Right lobe of liver (tissue), 6 donors: Measurements from ENCODE around the gene ARHGAP42. TPM values are rescaled to one million over a fixed set of nuclear protein-coding genes. Genes with fewer than 3 reads are reported as not detected.

Source experiments
- ATAC-seq, 4 donors: fragments of 200-7000 bp; cut with Tn5 transposase; one replicate each; pipeline ENCODE4 v1.9.1; 2020; ENCODE audit warnings: mild to moderate bottlenecking in 4 of 4, moderate library complexity in 4 of 4
- DNase-seq, 3 donors: peaks; one replicate each; pipeline ENCODE4 v3.0.0-alpha.2; 2020
- H3K27ac ChIP-seq, 3 donors: fragments of 200-600 bp; one replicate each; pipeline ENCODE4 v1.8.0; 2022
- H3K27me3 ChIP-seq, 2 donors: fragments of 200-600 bp; one replicate each; pipeline ENCODE4 v1.8.0; 2022
- H3K36me3 ChIP-seq, 4 donors: fragments of 200-600 bp; sonication (generic) in 1 of 4; one replicate each; pipeline versions ENCODE4 v1.5.1 to v1.8.0; 2017 to 2022; ENCODE audit warnings: control low read depth in 1 of 4
- H3K4me1 ChIP-seq, 4 donors: fragments of 200-600 bp; sonication (generic) in 1 of 4; one replicate each; pipeline versions ENCODE4 v1.5.1 to v1.8.0; 2017 to 2022; ENCODE audit warnings: control low read depth in 1 of 4
- H3K4me3 ChIP-seq, 3 donors: fragments of 200-600 bp; one replicate each; pipeline ENCODE4 v1.8.0; 2022
- H3K9me3 ChIP-seq, 4 donors: fragments of 200-600 bp; sonication (generic) in 1 of 4; one replicate each; pipeline versions ENCODE4 v1.5.1 to v1.8.0; 2017 to 2022; ENCODE audit warnings: control low read depth in 1 of 4
- POLR2A ChIP-seq: fragments of 450-650 bp; IDR thresholded peaks from one replicate; pipeline ENCODE4 v1.6.1; 2017; ENCODE audit warnings: antibody characterized with exemption, mild to moderate bottlenecking
- WGBS: methylation state at CpG from one replicate; pipeline ENCODE4 v1.1.6; 2018; ENCODE audit warnings: low coverage, low lambda C conversion rate; ENCODE audit not compliant: insufficient coverage; ENCODE audit errors: missing lambda C conversion rate; 5-methylcytosine and 5-hydroxymethylcytosine counted together
- intact Hi-C, 2 donors: fragments of 100-400 bp; cut with DNase I; formaldehyde crosslinking; loops; one replicate each; pipeline versions ENCODE4 v1.11.2 to v1.14.1; 2022
- total RNA-seq, 6 experiments: library from RNA; depleted of rRNA in 2 of 6; stranded (reverse); fragments of >200 nt in 2 of 6; fragmentation: NEBNext Ultra II Directional in 3 of 6; extraction: Animal tissue kit (Norgen Biotek cat#: 25700) in 3 of 6; gene quantifications; one replicate each; pipeline versions ENCODE4 v1.1.0 to v1.2.4, GENCODE V29; 2016 to 2023
- TF ChIP-seq, protein P1 (sequence below), 4 donors: fragments of 200-600 bp in 3 of 4; fragments of 450-650 bp in 1 of 4; IDR thresholded peaks; one replicate each; pipeline versions ENCODE4 v1.5.1 to v1.8.0; 2016 to 2022; ENCODE audit warnings: antibody characterized with exemption in 4 of 4, mild to moderate bottlenecking in 2 of 4
- donor health status: DM: no; HTN: yes; CAD: no.
- donor health status: DM: no; HTN: no; CAD: no.
- donor health status: DM: no; HTN: no; CAD: no.
- donor health status: DM: no; HTN: yes; CAD: no.
- donor health status: DM: no; HTN: yes; CAD: no.

Gene ARHGAP42
- total RNA-seq, 6 experiments from 2014 or later = 8.7 to 15.8 (median 13.1) TPM

DNA sequence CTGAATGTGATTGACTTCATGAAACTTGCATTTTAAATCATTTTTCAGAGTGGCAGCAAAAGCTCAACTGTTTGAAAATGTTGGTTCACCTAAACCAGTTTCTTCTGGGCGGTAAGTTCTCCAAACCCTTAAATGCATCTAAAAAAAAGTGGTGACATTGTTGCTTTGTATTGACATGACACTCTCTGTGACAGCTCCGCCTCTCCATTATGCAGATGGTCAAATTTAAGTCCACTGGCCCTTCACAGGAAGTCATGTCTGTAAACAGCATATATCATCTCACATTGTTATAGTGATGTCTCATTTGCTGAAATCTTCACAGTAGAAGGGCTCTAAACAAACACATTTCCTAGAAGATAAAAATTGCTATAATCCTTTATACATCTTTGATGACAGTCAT is 291.9 kb downstream of the ARHGAP42 start:
- Histone ChIP-seq H3K27ac (no peak overlapping the region), H3K9me3 (no peaks in the 10 kb centered on the region), H3K36me3 (peaks cover 0 to 28% (median 7%) of the 10 kb centered on the region in 4 donors), H3K4me1 (no peaks in the 10 kb centered on the region), H3K27me3 (no peaks in the 10 kb centered on the region), H3K4me3 (no peak overlapping the region)
- TF ChIP-seq, protein P1, sequence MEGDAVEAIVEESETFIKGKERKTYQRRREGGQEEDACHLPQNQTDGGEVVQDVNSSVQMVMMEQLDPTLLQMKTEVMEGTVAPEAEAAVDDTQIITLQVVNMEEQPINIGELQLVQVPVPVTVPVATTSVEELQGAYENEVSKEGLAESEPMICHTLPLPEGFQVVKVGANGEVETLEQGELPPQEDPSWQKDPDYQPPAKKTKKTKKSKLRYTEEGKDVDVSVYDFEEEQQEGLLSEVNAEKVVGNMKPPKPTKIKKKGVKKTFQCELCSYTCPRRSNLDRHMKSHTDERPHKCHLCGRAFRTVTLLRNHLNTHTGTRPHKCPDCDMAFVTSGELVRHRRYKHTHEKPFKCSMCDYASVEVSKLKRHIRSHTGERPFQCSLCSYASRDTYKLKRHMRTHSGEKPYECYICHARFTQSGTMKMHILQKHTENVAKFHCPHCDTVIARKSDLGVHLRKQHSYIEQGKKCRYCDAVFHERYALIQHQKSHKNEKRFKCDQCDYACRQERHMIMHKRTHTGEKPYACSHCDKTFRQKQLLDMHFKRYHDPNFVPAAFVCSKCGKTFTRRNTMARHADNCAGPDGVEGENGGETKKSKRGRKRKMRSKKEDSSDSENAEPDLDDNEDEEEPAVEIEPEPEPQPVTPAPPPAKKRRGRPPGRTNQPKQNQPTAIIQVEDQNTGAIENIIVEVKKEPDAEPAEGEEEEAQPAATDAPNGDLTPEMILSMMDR (IDR thresholded peaks at IDR 0.05) = no peak
- TF ChIP-seq POLR2A = no peak
- ATAC-seq (no peak), DNase-seq (no peak)
- intact Hi-C loops = no loop called here
- 93% methylated on average over 2 of the region's 2 CpGs for WGBS

DNA sequence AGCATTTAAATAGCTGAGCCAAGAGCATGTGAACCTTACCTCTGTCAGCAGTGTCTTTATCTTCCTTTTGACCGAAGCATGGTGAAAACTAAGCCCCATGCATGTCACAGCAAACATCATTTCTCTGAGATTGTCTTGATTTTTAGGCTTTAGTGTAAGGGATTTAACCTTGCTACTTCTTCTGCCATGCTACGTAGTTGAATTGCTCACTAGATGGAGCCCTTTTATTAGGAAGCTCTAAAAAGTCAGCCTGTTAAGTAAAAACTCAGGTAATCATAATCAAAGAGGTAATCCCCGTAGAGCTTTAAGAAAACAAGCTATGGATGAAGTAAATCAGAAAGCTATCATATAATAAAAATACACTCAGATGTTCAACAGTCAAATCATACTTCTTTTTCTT is 293.1 kb downstream of the ARHGAP42 start:
- intact Hi-C loops = no loop called here
- ATAC-seq (peak in 2 of 4 donors; percentile 23 to 52), DNase-seq (no peak)
- TF ChIP-seq, protein P1 (IDR thresholded peaks at IDR 0.05) = peak in 3 of 4 donors; percentile 28 to 35 (median 31)
- no peak for TF ChIP-seq POLR2A
- 86% methylated on average over 3 of the region's 3 CpGs for WGBS
- Histone ChIP-seq H3K27ac (no peak overlapping the region), H3K36me3 (peaks cover 0 to 18% (median 4%) of the 10 kb centered on the region in 4 donors), H3K4me1 (no peaks in the 10 kb centered on the region), H3K9me3 (no peaks in the 10 kb centered on the region), H3K27me3 (no peaks in the 10 kb centered on the region), H3K4me3 (no peak overlapping the region)

DNA sequence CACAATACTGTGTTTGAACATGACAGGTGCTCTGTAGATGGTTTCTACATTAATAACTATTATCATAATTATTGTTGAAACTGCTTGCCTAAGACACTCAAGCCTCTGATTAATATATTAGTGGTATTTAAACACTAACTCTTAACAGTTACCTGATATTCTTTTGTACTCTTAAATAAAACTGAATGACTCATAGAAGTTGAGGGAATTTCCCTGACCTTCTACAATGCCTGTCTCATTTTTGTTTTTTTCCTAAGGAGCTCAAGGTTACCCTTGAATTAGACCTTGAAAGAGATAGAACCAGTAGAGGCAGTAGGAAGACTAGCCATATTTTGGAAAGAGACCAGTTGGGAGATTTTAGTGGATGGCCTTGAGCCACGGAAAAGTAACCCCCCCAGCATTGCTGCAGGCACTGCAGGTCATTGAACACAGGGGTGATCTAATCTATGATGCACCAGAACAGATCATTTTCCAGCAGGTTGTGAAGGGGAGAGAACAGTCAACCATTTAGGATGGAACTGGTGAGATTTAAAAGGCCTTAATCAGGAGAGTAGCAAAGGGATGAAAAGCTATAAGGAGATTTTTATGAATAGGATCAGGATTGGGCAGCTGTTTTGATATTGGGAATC is 294.2 kb downstream of the ARHGAP42 start:
- DNase-seq = no peak

DNA sequence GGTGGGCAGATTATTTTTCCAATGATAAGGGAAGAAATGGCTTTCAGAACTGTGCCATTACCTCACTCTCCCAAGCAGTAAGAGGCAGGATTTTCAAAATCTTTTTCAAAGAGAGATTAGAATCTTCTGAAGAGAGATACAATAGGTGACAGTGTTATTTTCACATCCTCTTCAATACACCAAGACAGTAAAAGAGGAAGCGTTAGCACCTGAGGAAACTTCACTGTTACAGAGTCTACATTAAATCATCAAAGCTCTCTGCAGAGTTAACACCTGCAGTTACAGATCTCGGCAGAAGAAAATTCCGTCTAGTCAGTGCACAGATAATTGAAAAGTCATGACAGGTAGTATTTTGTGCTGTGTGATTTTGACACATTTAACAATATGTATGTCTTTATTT is 297.6 kb downstream of the ARHGAP42 start:
- no peaks in the 10 kb centered on the region for H3K9me3 ChIP-seq
- ATAC-seq = no peak
- DNase-seq = no peak
- no peak overlapping the region for H3K4me3 ChIP-seq
- H3K4me1 ChIP-seq = no peaks in the 10 kb centered on the region
- H3K27me3 ChIP-seq = no peaks in the 10 kb centered on the region
- intact Hi-C loops = no loop called here
- H3K36me3 ChIP-seq = no peaks in the 10 kb centered on the region
- no peak overlapping the region for H3K27ac ChIP-seq
- TF ChIP-seq, protein P1 (IDR thresholded peaks at IDR 0.05) = no peak
- no peak for TF ChIP-seq POLR2A
- WGBS = 81% methylated on average over 3 of the region's 3 CpGs

More for the DNA sequence above, 294.2 kb downstream of the ARHGAP42 start:
- Histone ChIP-seq H3K27me3 (no peaks in the 10 kb centered on the region), H3K9me3 (no peaks in the 10 kb centered on the region), H3K27ac (no peak overlapping the region), H3K4me1 (no peaks in the 10 kb centered on the region), H3K4me3 (no peak overlapping the region), H3K36me3 (peaks cover 0 to 10% (median 1%) of the 10 kb centered on the region in 4 donors)
- intact Hi-C loops = no loop called here
- no peak for ATAC-seq
- TF ChIP-seq, protein P1 (IDR thresholded peaks at IDR 0.05) = no peak
- no peak for TF ChIP-seq POLR2A
- 55% methylated on average over 1 of the region's 1 CpG for WGBS
